HEK293T (cell line): ENCODE measurements around the gene SCLY.

Experiments used
- ARNT ChIP-seq: fragments of 450-650 bp; IDR thresholded peaks from 2 replicates; pipeline ENCODE4 v1.6.1; 2017; ENCODE audit warnings: mild to moderate bottlenecking
- BHLHE40 ChIP-seq: fragments of 450-650 bp; IDR thresholded peaks from 2 replicates; pipeline ENCODE4 v1.6.1; 2016; ENCODE audit warnings: mild to moderate bottlenecking, moderate library complexity, borderline replicate concordance
- ELF4 ChIP-seq: fragments of 450-650 bp; IDR thresholded peaks from 2 replicates; pipeline ENCODE4 v1.6.1; 2017; ENCODE audit warnings: antibody characterized with exemption
- FOXA1 ChIP-seq: fragments of 450-650 bp; IDR thresholded peaks from 2 replicates; pipeline ENCODE4 v1.6.1; 2016; ENCODE audit warnings: mild to moderate bottlenecking
- FOXK2 ChIP-seq: fragments of 450-650 bp; IDR thresholded peaks from 2 replicates; pipeline ENCODE4 v1.6.1; 2016; ENCODE audit warnings: mild to moderate bottlenecking
- FOXM1 ChIP-seq: fragments of 450-650 bp; IDR thresholded peaks from 2 replicates; pipeline ENCODE4 v1.6.1; 2017; ENCODE audit warnings: mild to moderate bottlenecking, borderline replicate concordance
- SP1 ChIP-seq: fragments of 450-650 bp; IDR thresholded peaks from 2 replicates; pipeline ENCODE4 v1.6.1; 2017
- SUZ12 ChIP-seq: fragments of 450-650 bp; IDR thresholded peaks from 2 replicates; pipeline ENCODE4 v1.6.1; 2016; ENCODE audit warnings: mild to moderate bottlenecking
- TARDBP ChIP-seq: fragments of 450-650 bp; IDR thresholded peaks from 2 replicates; pipeline ENCODE4 v1.6.1; 2016

DNA sequence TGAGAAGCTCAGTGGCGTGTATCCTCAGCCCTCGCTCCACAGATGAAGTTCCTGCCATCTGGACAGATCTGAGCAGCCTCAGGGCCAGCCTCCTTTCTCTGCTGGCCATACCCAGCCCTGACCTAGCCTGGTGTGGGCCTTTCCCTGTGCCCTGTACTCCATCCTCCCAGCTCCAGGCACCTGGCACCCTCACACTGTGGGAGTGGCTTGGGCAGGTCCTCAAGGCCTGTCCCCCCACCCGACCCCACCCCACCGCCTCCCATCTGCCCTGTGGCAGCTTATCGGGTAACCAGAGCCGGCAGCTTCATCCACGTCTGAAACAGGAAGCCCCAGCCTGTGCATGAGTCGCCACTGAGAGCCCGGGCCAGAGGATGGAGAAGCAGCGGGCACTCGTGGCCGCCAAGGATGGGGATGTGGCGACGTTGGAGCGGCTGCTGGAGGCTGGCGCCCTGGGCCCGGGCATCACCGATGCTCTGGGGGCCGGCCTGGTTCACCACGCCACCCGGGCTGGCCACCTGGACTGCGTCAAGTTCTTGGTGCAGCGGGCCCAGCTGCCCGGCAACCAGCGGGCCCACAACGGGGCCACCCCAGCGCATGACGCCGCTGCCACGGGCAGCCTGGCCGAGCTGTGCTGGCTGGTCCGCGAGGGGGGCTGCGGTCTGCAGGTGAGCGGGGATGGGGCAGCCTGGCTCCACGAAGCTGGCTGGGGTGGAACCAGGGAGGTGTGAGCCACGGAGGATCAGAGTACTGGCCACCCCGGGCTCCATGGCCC, 39.4 kb downstream of the SCLY start, which contains the start of gene ESPNL:
- TF ChIP-seq FOXK2 (no peak), BHLHE40 (no peak), FOXA1 (no peak), SUZ12 (no peak), SP1 (no peak), ARNT (no peak), ELF4 (no peak), FOXM1 (no peak), TARDBP (no peak)
